GM20000 (cell line): ENCODE measurements around the gene PRDM16.

ENCODE experiments used
- DNase-seq: peaks from one replicate; pipeline ENCODE4 v3.0.0; 2012; ENCODE audit warnings: low spot score
- TF ChIP-seq, protein P1 (sequence below): IDR thresholded peaks from 2 replicates; pipeline ENCODE4 v1.5.1; 2012; ENCODE audit warnings: mild to moderate bottlenecking, control low read depth; ENCODE audit errors: extremely low read depth, missing control alignments

Gene PRDM16

DNA sequence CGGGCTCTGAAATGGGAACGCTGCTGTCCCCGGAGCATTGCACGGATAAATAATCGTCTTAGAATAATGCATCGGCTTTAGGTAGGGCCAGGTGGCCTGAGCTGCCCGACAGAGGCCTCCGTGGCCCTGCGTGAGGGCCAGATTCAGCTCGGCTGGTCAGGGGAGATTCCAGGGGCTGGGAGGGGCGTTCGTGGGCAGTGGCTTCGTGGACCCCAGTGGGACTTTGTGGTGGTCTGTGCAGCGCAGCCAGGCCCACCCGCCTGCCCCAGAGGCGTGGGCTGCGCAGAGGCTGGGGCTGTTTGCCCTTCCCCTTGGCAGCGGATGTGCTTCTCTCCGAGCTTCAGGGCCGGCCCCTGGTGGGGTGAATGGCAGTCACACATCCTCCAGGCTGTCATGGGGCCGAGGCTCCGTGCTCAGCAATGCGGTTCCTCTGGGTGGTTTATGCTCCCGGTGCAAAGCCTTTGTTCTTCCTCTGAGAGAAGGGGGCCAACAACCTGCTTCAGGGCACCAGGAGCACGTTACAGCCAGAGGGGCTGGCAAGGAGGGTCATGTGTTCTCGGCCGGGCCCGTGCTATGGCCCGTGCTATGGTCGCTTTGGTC lies 104.5 kb downstream of the PRDM16 start:
- DNase-seq = no peak
- TF ChIP-seq, protein P1, sequence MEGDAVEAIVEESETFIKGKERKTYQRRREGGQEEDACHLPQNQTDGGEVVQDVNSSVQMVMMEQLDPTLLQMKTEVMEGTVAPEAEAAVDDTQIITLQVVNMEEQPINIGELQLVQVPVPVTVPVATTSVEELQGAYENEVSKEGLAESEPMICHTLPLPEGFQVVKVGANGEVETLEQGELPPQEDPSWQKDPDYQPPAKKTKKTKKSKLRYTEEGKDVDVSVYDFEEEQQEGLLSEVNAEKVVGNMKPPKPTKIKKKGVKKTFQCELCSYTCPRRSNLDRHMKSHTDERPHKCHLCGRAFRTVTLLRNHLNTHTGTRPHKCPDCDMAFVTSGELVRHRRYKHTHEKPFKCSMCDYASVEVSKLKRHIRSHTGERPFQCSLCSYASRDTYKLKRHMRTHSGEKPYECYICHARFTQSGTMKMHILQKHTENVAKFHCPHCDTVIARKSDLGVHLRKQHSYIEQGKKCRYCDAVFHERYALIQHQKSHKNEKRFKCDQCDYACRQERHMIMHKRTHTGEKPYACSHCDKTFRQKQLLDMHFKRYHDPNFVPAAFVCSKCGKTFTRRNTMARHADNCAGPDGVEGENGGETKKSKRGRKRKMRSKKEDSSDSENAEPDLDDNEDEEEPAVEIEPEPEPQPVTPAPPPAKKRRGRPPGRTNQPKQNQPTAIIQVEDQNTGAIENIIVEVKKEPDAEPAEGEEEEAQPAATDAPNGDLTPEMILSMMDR = no peak

DNA sequence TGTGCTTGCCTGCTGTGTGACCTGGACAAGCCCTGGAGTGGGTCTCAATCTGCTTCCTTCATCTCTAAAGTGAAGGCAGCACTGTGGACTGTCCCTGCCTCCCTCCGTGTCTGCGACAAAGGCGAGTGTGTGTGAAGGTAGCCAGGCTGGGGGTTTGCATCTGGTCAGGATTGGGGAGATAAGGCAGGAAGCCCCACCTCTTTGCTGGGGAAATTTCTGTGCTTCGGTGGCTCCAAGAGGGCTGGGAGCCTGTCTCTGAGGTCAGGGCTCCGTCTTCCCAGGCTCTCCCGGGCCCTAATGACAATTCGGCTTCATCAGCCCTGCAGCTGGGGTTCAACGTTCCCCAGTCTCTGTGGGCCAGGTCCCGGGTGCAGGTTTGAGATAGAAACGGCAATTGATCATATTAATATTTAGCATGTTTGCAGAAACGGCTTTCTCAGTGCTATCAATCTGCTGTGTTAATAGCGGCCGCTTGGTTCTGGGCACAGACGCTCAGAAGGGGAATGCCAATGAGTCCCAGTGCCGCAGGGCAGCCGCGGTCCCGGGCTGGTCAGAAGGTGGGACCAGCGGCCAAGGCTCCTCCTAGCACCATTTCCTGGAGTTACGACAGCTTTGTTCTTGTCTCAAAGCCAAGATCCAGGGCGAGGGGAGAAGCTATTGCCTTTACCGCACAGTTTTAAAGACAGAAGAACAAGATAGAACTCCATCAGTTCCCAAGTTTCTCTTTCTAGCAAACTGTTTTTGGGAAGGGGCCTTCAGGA lies 105.7 kb downstream of the PRDM16 start:
- TF ChIP-seq, protein P1 = no peak
- no peak for DNase-seq

GRCh38 chr1:3175486-3175885 lies 106.5 kb downstream of the PRDM16 start:
- DNase-seq = no peak
- TF ChIP-seq, protein P1 = no peak

DNA sequence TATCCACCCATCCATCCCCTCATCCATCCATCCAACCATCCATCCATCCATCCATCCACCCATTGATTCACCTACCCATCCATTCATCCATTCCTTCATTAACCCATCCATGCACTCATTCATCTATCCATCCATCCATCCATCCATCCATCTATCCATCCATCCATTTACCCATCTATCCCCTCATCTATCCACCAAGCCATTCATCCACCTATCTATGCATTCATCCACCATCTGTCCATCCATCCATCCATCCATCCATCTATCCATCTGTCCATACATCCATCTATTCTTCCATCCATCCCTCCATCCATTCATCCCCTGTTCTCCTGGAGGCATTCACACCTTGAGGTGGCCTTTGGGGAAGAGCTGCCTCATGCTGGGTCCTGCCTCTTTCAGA lies 107.0 kb downstream of the PRDM16 start:
- DNase-seq = no peak
- TF ChIP-seq, protein P1 = no peak

GRCh38 chr1:3176820-3177219 lies 107.8 kb downstream of the PRDM16 start:
- TF ChIP-seq, protein P1 = no peak
- DNase-seq = no peak

GRCh38 chr1:3178279-3178678 lies 109.3 kb downstream of the PRDM16 start:
- no peak for DNase-seq
- TF ChIP-seq, protein P1 = no peak

- DNase-seq = no peak
These were observed 110.5 kb downstream of the PRDM16 start for GRCh38 chr1:3179471-3179870.

More at GRCh38 chr1:3179471-3179870, 110.5 kb downstream of the PRDM16 start:
- TF ChIP-seq, protein P1 = no peak
